GM15510 (cell line): Measurements from ENCODE around the gene MAP2K6.

Experiments used
- POLR2A ChIP-seq: IDR thresholded peaks from 3 replicates; pipeline ENCODE4 v1.6.1; 2011; ENCODE audit warnings: borderline replicate concordance; ENCODE audit not compliant: insufficient read length; ENCODE audit errors: extremely low read depth

MAP2K6 gene

GRCh38 chr17:69557339-69557738, 142.8 kb downstream of the MAP2K6 start:
- no peak for TF ChIP-seq POLR2A

- TF ChIP-seq POLR2A, result no peak
These were observed 144.3 kb downstream of the MAP2K6 start for GRCh38 chr17:69558796-69559195.

- TF ChIP-seq POLR2A, result no peak
These were observed 146.5 kb downstream of the MAP2K6 start for GRCh38 chr17:69560987-69561441.

- TF ChIP-seq POLR2A, result no peak
These were observed 147.0 kb downstream of the MAP2K6 start for GRCh38 chr17:69561462-69561861.

- no peak for TF ChIP-seq POLR2A
These were observed 150.9 kb downstream of the MAP2K6 start for GRCh38 chr17:69565447-69565846.

GRCh38 chr17:69567130-69567529, 152.6 kb downstream of the MAP2K6 start:
- TF ChIP-seq POLR2A, result no peak

- no peak for TF ChIP-seq POLR2A
These were observed 158.2 kb downstream of the MAP2K6 start for GRCh38 chr17:69572747-69573146.

- no peak for TF ChIP-seq POLR2A
These were observed 158.9 kb downstream of the MAP2K6 start for GRCh38 chr17:69573396-69573795.

- TF ChIP-seq POLR2A, result no peak
These were observed 160.0 kb downstream of the MAP2K6 start for GRCh38 chr17:69574257-69575197.

- no peak for TF ChIP-seq POLR2A
These were observed 160.9 kb downstream of the MAP2K6 start for GRCh38 chr17:69575346-69575761.

GRCh38 chr17:69577098-69577497, 162.6 kb downstream of the MAP2K6 start:
- no peak for TF ChIP-seq POLR2A

- TF ChIP-seq POLR2A, result no peak
These were observed 164.0 kb downstream of the MAP2K6 start for GRCh38 chr17:69578385-69578936.

GRCh38 chr17:69579961-69580677, 165.6 kb downstream of the MAP2K6 start:
- TF ChIP-seq POLR2A, result no peak

- TF ChIP-seq POLR2A, result no peak
These were observed 166.8 kb downstream of the MAP2K6 start for GRCh38 chr17:69581061-69581961.
